Stimulated activated CD8-positive, alpha-beta memory T cell treated with anti-CD3 and anti-CD28 coated beads, Interleukin-7, amount 100 ng/mL, for 1 hour (primary cell): Measurements from ENCODE around the gene ANKRD52.
"Not testable (repeated sequence)": the region's sequence is repeated elsewhere in the genome, so short reads cannot be mapped to it uniquely, and the experiment has no call there.

Source experiments
- DNase-seq, 2 donors: peaks; one replicate each; pipeline ENCODE4 v3.0.0-alpha.2; 2020; ENCODE audit warnings: low read depth in 2 of 2

ANKRD52 gene

GRCh38 chr12:56272468-56272867, 14.3 kb upstream of the ANKRD52 start:
- DNase-seq, result not testable (repeated sequence)

GRCh38 chr12:56271031-56271430, 12.8 kb upstream of the ANKRD52 start:
- DNase-seq, result no peak

GRCh38 chr12:56267443-56268071, 9.4 kb upstream of the ANKRD52 start:
- DNase-seq, result no peak

GRCh38 chr12:56266693-56267442, 8.7 kb upstream of the ANKRD52 start, which contains the start of gene COQ10A:
Gene COQ10A, plus strand, starts transcription at chr12:56266942. Its CDS starts 177 bp downstream, at chr12:56267119.
- DNase-seq, result peak; percentile 74 to 82

- DNase-seq, result not testable (repeated sequence)
Measured at GRCh38 chr12:56266068-56266692, 8.0 kb upstream of the ANKRD52 start.

- not testable (repeated sequence) for DNase-seq
Measured at GRCh38 chr12:56262955-56263354, 4.8 kb upstream of the ANKRD52 start.

GRCh38 chr12:56261503-56262232, 3.5 kb upstream of the ANKRD52 start:
- no peak for DNase-seq

- no peak for DNase-seq
Measured at GRCh38 chr12:56260921-56261320, 2.7 kb upstream of the ANKRD52 start.

- no peak for DNase-seq
Measured at GRCh38 chr12:56260380-56260779, 2.2 kb upstream of the ANKRD52 start.

- DNase-seq, result no peak
Measured at GRCh38 chr12:56258820-56259183, 618 bp upstream of the ANKRD52 start.

GRCh38 chr12:56257491-56258067, 605 bp downstream of the ANKRD52 start:
- no peak for DNase-seq

- DNase-seq, result no peak
Measured at GRCh38 chr12:56257071-56257470, 1.1 kb downstream of the ANKRD52 start.

GRCh38 chr12:56256326-56256960, 1.7 kb downstream of the ANKRD52 start:
- no peak for DNase-seq

- no peak for DNase-seq
Measured at GRCh38 chr12:56255671-56256070, 2.5 kb downstream of the ANKRD52 start.

GRCh38 chr12:56253091-56253490, 5.1 kb downstream of the ANKRD52 start:
- no peak for DNase-seq

GRCh38 chr12:56252649-56253048, 5.5 kb downstream of the ANKRD52 start:
- no peak for DNase-seq

GRCh38 chr12:56248711-56249110, 9.5 kb downstream of the ANKRD52 start:
- no peak for DNase-seq

- no peak for DNase-seq
Measured at GRCh38 chr12:56247923-56248322, 10.3 kb downstream of the ANKRD52 start.

- DNase-seq, result no peak
Measured at GRCh38 chr12:56244494-56244893, 13.7 kb downstream of the ANKRD52 start.

- DNase-seq, result no peak
Measured at GRCh38 chr12:56243731-56244181, 14.4 kb downstream of the ANKRD52 start.

GRCh38 chr12:56242986-56243385, 15.2 kb downstream of the ANKRD52 start:
- DNase-seq, result no peak
